ENCODE results near the gene DEPDC1B.
"Not testable (repeated sequence)": the region's sequence is repeated elsewhere in the genome, so short reads cannot be mapped to it uniquely, and the experiment has no call there.

DEPDC1B gene

DNA sequence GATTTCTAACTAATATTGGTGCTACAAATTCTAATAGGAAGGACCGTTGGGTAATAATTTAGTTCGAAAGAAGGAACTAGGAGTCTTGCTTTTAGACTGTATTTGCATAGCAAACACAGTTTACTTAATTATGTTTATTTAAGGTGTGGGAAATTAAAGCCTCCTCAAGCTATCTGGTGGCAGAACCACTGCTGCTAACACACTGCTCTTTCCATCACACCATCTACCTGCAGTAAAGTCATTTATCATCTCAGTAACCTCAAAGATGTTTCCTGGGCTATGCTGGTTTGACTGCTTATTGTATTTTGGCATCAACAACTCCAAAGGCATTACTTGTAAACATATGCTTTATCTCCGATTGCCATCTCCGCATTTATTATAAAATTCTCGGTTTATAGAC is 114.3 kb downstream of the DEPDC1B start:
- DNase-seq (ENCODE audit: low read depth in 2 of 2), result no peak

- DNase-seq (ENCODE audit: low read depth in 2 of 2), result no peak
Observed at GRCh38 chr5:60584304-60584703, 115.7 kb downstream of the DEPDC1B start.

DNA sequence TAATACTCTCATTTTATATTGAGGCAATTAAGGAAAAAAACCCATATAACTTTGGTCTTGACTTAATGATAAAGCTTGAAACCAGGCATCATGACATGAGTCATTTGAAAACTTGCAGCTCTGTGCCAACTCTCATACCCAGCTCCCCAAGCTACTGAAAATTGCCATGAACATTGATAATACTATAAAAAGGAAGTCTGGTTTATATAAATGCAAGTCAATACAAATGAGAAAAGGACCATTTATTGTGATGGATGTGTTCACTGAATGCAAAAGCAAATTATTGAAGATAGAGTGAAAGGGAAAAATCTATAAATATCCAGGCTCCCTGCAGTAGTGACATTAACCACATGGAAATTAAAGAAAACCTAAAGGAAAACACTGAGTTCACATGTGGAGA is 116.3 kb downstream of the DEPDC1B start:
- DNase-seq (ENCODE audit: low read depth in 2 of 2), result no peak

DNA sequence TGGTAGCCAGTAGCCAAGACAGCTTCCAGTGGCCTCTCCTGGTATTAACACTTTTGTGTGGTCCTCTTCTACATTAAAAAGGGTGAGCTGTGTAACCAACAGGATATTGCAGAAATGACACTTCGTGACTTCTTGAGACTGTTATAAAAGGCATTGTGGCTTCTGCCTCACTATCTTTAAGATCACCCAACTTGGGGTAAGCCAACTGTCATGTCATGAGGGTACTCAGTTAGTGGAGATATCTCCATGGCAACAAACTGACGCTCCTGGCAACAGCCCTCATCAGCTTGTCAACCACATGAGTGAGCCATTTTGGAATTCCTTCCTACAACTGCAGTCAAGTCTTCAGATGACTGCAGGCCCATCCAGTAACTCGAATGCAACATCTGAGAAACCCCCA is 121.7 kb downstream of the DEPDC1B start:
- DNase-seq (ENCODE audit: low read depth in 2 of 2), result no peak

GRCh38 chr5:60577116-60577515 is 122.8 kb downstream of the DEPDC1B start:
- DNase-seq (ENCODE audit: low read depth in 2 of 2), result no peak

DNA sequence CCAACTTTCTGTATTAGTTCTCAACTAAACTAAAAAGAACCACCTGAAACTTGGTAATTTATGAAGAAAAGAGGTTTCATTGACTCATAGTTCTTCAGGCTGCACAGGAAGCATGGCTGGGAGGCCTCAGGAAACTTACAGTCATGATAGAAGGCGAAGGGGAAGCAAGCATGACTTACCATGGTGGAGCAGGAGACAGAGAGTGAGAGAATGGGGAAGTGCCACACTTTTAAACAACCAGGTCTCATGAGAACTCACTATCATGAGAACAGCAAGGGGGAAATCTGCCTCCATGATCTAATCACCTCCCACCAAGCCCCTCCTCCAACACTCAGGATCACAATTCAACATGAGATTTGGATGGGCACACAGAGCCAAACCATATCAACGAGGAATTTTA is 123.5 kb downstream of the DEPDC1B start:
- no peak for DNase-seq (ENCODE audit: low read depth in 2 of 2)

DNA sequence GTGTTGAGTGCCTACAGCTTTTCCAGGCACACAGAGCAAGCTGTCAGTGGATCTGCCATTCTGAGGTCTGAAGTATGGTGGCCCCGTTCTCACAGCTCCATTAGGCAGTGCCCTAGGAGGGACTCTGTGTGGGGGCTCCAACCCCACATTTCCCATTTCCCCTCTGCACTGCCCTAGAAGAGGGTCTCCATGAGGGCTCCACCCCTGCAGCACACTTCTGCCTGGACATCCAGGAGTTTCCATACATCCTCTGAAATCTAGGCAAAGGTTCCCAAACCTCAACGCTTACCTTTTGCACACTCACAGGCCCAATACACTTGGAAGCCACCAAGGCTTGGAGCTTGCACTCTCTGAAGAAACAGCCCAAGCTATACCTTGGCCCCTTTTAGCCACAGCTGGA is 131.3 kb downstream of the DEPDC1B start:
- DNase-seq (ENCODE audit: low read depth in 2 of 2), result no peak

GRCh38 chr5:60563696-60564324 is 136.2 kb downstream of the DEPDC1B start:
- DNase-seq (ENCODE audit: low read depth in 2 of 2), result no peak

- not testable (repeated sequence) for DNase-seq (ENCODE audit: low read depth in 2 of 2)
Observed at GRCh38 chr5:60553291-60553690, 146.7 kb downstream of the DEPDC1B start.

GRCh38 chr5:60551829-60552228 is 148.1 kb downstream of the DEPDC1B start:
- DNase-seq (ENCODE audit: low read depth in 2 of 2), result no peak

DNA sequence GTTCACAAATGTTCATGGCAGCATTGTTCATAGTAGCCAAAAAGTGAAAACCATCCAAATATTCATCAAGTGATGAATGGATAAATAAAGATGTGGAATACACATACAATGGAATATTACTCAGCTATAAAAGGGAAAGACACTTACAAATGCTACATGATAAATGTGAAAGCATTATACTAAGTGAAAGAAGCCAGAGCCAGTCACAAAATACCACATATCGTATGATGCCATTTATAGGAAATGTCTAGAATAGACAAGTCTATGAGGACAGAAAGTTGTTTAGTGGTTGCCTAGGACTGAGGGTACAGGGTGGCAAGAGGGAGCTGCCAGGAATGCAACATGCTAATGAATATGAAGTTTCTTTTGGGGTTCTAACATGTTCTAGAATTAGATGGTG is 148.7 kb downstream of the DEPDC1B start:
- DNase-seq (ENCODE audit: low read depth in 2 of 2), result no peak

DNA sequence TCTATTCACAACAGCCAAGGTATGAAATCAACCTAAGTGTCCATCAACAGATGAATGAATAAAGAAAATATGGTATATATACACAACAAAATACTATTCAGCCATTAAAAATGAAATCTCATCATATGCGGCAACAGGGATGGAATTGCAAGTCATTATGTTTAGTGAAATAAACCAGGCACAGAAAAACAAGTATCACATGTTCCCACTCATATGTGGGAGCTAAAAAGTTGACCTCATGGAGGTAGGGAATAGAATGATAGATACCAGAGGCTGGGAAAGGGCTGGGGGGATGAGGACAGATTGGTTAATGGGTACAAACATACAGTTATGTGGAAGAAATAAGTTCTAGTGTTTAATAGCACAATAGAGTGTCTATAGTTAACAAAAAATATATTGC is 149.7 kb downstream of the DEPDC1B start:
- DNase-seq (ENCODE audit: low read depth in 2 of 2), result no peak

GRCh38 chr5:60549841-60550240 is 150.1 kb downstream of the DEPDC1B start:
- DNase-seq (ENCODE audit: low read depth in 2 of 2), result no peak
